Type B pancreatic cell (in vitro differentiated cells): ENCODE measurements around the gene SLMAP. TPM values are rescaled to one million over a fixed set of nuclear protein-coding genes. Genes with fewer than 3 reads are reported as not detected.

ENCODE experiments used
- DNase-seq: peaks from one replicate; pipeline ENCODE4 v3.0.0; 2021; ENCODE audit warnings: mixed read lengths; ENCODE audit not compliant: unreplicated experiment; ENCODE audit errors: extremely low spot score
- H3K27ac Mint-ChIP-seq: 2 replicates; pipeline ENCODE4 v1.8.0; 2021; ENCODE audit warnings: mild to moderate bottlenecking, mixed read lengths
- H3K27me3 Mint-ChIP-seq: 2 replicates; pipeline ENCODE4 v1.8.0; 2021; ENCODE audit warnings: mixed read lengths
- H3K36me3 Mint-ChIP-seq: 2 replicates; pipeline ENCODE4 v1.8.0; 2021; ENCODE audit warnings: mixed read lengths
- H3K4me1 Mint-ChIP-seq: one replicate; pipeline ENCODE4 v1.8.0; 2021; ENCODE audit warnings: mixed read lengths; ENCODE audit not compliant: unreplicated experiment
- H3K4me3 Mint-ChIP-seq: 2 replicates; pipeline ENCODE4 v1.8.0; 2021; ENCODE audit warnings: mild to moderate bottlenecking, mixed read lengths
- H3K9me3 Mint-ChIP-seq: 2 replicates; pipeline ENCODE4 v1.8.0; 2021; ENCODE audit warnings: mixed read lengths
- total RNA-seq: library from RNA; stranded (reverse); gene quantifications from 2 replicates; pipeline ENCODE4 v1.2.1, GENCODE V29; 2021; ENCODE audit warnings: low replicate concordance
- TF ChIP-seq, protein P1 (sequence below): fragments of 200-600 bp; sonication (generic); conservative IDR thresholded peaks from 2 replicates; pipeline ENCODE4 v1.5.0; 2021; ENCODE audit warnings: antibody characterized with exemption, mild to moderate bottlenecking

Gene SLMAP
- total RNA-seq, 1 donor from 2014 or later: 55.1 TPM

DNA sequence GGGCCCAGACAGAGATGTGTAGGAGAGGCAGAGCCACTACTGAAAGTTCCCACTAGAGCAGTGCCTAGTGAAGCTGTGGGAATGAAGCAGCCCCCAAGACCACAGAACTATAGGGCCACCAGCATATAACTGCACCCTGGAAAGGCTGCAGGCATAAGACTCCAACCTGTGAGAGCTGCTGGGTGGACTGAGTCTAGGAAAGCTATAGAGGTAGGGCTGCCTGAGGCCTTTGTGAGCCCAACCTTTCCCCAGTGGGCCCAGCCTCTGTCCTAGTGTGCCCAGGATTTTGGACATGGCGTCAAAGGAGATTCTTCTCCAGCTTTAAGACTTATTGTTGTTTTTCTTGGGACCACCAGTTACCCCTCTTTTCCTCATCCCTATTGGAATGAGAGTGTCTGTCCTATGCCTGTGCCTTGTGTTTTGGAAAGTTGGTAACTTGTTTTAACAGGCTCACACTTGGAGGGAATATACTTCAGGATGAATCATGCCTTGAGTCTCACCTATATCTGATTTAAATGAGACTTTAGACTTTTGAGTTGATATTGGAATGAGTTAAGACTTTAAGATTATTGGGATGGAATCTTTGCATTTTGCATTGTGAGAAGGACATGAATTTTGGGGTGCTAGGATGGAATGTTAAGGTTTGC, 28.1 kb downstream of the SLMAP start:
- TF ChIP-seq, protein P1, sequence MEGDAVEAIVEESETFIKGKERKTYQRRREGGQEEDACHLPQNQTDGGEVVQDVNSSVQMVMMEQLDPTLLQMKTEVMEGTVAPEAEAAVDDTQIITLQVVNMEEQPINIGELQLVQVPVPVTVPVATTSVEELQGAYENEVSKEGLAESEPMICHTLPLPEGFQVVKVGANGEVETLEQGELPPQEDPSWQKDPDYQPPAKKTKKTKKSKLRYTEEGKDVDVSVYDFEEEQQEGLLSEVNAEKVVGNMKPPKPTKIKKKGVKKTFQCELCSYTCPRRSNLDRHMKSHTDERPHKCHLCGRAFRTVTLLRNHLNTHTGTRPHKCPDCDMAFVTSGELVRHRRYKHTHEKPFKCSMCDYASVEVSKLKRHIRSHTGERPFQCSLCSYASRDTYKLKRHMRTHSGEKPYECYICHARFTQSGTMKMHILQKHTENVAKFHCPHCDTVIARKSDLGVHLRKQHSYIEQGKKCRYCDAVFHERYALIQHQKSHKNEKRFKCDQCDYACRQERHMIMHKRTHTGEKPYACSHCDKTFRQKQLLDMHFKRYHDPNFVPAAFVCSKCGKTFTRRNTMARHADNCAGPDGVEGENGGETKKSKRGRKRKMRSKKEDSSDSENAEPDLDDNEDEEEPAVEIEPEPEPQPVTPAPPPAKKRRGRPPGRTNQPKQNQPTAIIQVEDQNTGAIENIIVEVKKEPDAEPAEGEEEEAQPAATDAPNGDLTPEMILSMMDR: no peak
- Mint-ChIP-seq H3K9me3 (no peaks in the 10 kb centered on the region), H3K4me3 (no peak overlapping the region), H3K27ac (no peak overlapping the region), H3K36me3 (no peaks in the 10 kb centered on the region), H3K27me3 (no peaks in the 10 kb centered on the region), H3K4me1 (no peaks in the 10 kb centered on the region)
- DNase-seq: no peak

DNA sequence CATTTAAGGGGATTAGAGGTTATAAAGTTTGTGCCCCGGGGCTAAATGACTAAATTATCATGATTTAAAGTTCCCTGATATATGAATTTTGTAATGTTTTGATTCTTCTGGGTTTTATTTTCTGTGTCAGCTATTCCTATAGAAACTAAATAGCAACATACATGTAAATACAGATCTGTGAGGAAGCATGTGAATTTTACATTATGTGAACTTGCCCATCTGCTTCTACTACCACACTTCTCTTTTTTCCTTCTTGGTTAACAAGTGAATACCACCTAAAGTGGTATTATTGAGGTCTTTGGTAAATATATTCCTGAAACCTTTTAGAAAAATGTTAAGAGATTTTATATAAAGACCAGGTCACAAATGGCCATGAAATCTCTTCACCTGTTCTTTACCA, 29.3 kb downstream of the SLMAP start:
- no peak for DNase-seq
- Mint-ChIP-seq H3K4me3 (no peak overlapping the region), H3K9me3 (no peaks in the 10 kb centered on the region), H3K36me3 (no peaks in the 10 kb centered on the region), H3K4me1 (no peaks in the 10 kb centered on the region), H3K27me3 (no peaks in the 10 kb centered on the region), H3K27ac (no peak overlapping the region)
- TF ChIP-seq, protein P1: no peak

DNA sequence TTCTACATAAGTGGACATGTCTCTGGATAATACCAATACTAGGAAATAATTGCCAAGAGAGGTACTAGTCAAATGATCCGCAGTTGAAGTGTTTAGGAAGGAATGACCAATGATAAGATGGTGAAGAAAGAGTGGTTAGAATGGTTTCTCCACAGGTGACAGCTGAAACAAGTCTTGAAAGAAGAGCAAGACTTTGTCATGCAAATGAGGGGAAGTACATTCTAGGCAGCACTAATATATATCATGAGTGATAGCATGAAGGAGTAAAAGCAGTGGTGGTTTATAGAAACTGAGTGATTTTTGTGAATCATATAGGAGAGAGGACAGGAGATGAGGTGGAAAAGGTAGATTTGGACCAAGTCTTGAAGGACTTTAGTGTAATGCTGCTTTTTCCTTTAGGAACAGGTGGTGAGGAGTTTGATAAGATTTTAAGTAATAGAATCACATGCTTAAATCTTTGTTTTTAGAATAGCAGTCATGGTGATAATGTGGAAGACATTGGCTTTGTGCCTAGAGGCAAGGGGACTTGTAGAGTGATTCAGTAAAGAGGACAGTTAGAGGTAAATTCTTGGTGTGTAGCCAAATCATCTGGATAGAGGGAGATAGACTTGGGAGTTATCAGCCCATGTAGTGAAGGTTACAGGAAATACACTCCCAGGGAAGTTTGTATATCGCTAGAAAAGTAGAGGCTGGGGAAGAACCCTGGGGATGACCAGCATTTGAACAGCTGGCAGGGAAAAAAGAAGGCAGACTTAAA, 31.9 kb downstream of the SLMAP start:
- H3K4me1 Mint-ChIP-seq: no peaks in the 10 kb centered on the region
- no peaks in the 10 kb centered on the region for H3K27me3 Mint-ChIP-seq
- TF ChIP-seq, protein P1: no peak
- no peak for DNase-seq
- no peaks in the 10 kb centered on the region for H3K36me3 Mint-ChIP-seq
- H3K4me3 Mint-ChIP-seq: no peak overlapping the region
- H3K27ac Mint-ChIP-seq: no peak overlapping the region
- no peaks in the 10 kb centered on the region for H3K9me3 Mint-ChIP-seq

DNA sequence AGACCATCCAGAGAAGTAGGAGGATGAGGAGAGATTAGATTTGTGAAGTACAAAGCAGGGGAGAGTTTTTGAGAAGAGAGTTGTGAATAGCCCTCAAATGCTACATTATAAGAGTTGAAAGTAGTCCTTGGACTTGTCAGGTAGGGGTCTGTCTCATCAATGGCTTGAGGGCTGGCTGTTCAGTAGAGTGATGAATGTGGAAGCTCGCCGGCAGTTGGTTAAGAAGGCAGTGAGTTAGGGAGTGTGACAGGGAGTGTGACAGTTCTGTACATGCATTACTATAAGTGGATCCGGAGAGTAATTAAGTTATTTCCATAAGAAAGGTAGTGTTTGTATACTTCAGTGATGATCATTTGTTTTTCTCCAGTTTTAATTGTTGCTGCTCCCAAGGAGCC, 32.5 kb downstream of the SLMAP start:
- DNase-seq: no peak
- Mint-ChIP-seq H3K4me3 (no peak overlapping the region), H3K36me3 (no peaks in the 10 kb centered on the region), H3K9me3 (no peaks in the 10 kb centered on the region), H3K4me1 (no peaks in the 10 kb centered on the region), H3K27me3 (no peaks in the 10 kb centered on the region), H3K27ac (no peak overlapping the region)
- TF ChIP-seq, protein P1: no peak

DNA sequence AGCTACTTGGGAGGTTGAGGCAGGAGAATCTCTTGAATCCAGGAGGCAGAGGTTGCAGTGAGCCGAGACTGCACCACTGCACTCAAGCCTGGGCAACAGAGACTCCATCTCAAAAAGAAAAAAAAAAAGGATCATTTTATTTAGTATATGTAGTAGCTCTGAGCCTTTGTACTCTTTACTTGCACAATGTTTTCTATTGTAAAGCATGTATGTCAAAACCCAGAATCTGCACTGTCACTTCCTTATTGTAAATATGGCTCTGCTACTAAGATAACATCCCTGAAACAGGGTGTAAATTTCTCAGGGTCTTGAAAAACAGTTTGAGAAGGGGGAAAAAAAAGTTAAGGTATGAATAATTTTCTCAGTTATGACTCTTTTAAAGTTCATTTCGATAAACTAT, 35.1 kb downstream of the SLMAP start:
- DNase-seq: no peak
- H3K36me3 Mint-ChIP-seq: peaks cover 2% of the 10 kb centered on the region
- H3K27me3 Mint-ChIP-seq: no peaks in the 10 kb centered on the region
- no peaks in the 10 kb centered on the region for H3K4me1 Mint-ChIP-seq
- no peak overlapping the region for H3K4me3 Mint-ChIP-seq
- TF ChIP-seq, protein P1: no peak
- H3K27ac Mint-ChIP-seq: no peak overlapping the region
- H3K9me3 Mint-ChIP-seq: no peaks in the 10 kb centered on the region
